Stimulated activated CD4-positive, alpha-beta T cell treated with anti-CD3 and anti-CD28 coated beads, Interleukin-1b, Interleukin-23, amount 100 ng/mL, for 24 hours (primary cell): ENCODE results near the gene SPECC1L.

Source experiments
- DNase-seq, 4 experiments: peaks; one replicate each; pipeline ENCODE4 v3.0.0-alpha.2; 2020; ENCODE audit warnings: low read depth in 4 of 4, low spot score in 1 of 4

The SPECC1L gene

DNA sequence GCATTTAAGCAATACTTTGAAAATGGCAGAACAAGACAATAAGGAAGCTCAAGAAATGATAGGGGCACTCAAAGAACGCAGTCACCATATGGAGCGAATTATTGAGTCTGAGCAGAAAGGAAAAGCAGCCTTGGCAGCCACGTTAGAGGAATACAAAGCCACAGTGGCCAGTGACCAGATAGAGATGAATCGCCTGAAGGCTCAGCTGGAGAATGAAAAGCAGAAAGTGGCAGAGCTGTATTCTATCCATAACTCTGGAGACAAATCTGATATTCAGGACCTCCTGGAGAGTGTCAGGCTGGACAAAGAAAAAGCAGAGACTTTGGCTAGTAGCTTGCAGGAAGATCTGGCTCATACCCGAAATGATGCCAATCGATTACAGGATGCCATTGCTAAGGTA is 51.9 kb downstream of the SPECC1L start:
- no peak for DNase-seq

DNA sequence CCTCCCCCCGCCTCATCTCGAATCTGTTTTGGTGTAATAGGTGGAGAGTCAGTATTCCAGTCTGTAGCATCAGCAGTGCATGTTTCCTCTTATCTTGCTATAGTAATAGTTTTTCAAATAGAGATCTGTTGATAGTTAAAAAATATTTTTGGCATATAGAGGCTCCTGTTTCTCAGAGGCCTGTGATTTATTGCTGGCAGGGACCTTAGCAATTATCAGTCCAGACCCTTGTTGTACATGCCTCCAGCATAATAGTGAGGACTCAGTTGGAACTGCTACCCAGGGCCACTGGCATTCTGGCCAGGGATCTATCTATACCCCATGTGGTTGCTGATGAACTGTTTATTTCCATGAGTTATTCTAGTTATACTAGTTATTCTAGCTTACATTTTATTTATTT is 52.6 kb downstream of the SPECC1L start:
- DNase-seq, result no peak

DNA sequence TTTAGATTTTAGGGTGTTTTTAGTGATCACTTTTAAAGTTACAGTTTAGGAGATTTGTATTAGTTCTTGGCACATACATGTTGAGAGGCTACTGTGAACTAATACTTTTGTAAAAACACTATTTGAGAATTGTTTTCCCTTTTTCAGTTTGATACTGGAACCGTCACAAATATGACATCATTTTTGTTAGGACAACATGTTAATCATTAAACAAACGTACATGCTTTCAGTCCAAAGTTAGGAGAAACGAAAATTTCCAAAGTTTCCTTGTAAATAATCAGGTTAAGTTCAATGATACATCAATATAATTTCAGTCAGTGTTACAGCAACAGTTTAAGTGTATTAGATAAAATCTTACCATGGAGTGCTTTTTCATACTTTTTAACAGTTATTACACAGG is 53.1 kb downstream of the SPECC1L start:
- DNase-seq, result no peak

DNA sequence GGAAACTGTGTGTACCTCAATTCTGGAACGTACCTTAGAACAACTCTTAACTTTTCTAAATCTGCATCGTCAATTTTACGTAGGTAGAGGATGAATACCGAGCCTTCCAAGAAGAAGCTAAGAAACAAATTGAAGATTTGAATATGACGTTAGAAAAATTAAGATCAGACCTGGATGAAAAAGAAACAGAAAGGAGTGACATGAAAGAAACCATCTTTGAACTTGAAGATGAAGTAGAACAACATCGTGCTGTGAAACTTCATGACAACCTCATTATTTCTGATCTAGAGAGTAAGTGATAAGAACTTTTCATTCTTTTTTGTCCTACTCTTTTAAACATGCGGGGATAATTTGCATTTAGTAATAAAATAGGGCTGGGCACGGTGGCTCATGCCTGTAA is 53.5 kb downstream of the SPECC1L start:
- no peak for DNase-seq

DNA sequence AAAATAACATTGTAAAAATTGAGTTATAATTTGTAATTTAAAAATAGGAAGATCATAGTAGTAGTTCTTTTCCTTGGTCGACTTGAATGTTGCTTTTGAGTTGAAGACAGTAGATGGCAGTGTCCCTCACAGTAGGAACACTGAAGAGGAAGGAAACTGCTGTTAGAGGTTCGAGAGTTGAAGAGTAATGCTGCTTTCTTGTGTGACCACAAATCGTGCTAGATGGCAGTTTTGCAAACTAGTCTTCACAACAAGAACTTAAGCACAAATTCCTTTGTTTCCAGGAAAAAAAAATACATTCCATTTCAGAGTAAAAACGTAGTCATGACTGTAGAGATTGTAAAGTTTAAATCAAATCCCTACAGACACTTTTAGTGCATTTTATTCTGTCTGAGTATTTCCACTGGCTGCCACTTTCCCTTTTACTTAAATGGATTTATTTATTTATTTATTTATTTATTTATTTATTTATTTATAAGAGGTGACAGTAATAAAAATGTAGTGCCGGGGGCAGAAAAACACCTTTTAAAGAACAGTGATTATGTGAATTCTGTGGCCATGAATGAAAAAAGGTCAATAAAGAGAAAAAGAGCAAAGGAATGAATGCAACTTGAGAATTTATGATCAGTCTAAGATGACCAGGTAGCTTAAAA is 54.6 kb downstream of the SPECC1L start:
- DNase-seq, result no peak

DNA sequence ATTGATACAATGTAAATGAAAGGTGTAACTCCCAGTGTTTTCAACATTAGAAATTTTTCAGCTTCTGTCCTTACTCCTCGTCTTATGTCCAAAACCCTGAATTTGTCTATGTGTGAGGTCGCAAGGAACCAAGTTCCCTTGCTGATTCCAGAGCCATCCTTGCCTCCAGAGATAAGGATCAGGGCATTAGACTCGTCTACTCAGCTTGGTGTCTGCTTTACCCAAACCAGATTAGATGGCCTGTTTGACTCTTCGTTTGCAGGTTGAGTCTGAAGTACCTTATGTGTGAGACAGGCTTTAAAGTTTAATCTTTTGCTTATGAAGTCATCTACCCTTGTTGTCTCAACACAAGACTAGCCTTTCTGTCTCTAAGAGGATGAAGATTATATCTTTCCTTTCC is 55.6 kb downstream of the SPECC1L start:
- DNase-seq, result no peak

DNA sequence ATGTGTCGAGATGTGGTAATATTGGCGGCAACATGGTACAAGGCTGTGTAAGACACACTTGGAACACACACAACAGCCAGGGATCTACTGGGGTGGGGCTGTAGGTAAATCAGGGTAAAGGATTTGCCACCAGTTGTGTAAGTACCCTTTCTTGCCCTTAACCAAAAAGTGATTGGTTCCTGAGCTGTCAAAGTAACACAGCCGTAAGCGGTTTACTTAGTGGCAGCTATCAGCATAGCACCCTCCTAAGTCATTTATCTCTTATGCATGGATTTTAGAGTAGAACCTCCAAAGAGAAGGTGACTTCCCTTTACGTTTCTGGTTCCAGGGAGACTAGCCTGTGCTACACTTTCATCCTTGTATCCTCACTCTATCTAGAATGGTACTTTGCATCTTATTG is 57.2 kb downstream of the SPECC1L start:
- no peak for DNase-seq

DNA sequence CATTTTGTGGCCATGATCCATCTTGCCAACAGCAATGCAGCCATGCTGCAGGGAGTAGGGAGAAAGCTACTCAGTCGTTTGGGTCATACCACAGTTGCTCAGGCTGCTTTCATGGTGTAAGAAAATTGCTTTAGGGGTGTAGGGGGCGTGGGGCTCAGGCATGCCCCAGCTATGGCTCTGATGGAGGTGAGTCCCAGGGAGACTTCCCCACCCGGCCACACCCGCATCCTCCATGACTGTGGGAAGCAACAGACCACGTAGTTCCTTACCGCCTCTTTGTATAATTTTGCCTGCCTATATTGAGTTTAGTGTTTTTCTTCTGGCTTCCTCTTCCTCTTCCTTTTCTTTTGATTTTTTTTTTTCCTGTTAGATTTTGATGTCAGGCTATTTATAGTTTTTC is 58.8 kb downstream of the SPECC1L start:
- DNase-seq, result no peak

DNA sequence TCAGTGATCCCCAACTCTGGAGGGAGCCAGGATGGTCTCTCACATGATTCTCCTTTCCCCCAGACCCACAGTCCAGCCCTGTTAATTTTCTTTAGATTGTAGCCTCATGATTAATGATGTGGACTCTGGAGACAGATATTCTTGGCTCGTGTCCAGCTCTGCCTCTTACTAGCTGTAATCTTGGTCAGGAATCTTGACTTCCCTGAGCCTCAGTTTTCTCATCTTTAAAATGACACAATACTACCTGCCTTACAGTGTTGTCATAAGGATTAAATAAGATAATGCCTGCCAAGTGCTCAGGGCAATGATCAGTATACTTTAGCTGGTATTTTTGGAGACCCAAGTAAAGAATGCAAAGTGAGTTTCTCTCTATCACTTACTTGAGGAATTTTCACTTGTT is 60.0 kb downstream of the SPECC1L start:
- no peak for DNase-seq

DNA sequence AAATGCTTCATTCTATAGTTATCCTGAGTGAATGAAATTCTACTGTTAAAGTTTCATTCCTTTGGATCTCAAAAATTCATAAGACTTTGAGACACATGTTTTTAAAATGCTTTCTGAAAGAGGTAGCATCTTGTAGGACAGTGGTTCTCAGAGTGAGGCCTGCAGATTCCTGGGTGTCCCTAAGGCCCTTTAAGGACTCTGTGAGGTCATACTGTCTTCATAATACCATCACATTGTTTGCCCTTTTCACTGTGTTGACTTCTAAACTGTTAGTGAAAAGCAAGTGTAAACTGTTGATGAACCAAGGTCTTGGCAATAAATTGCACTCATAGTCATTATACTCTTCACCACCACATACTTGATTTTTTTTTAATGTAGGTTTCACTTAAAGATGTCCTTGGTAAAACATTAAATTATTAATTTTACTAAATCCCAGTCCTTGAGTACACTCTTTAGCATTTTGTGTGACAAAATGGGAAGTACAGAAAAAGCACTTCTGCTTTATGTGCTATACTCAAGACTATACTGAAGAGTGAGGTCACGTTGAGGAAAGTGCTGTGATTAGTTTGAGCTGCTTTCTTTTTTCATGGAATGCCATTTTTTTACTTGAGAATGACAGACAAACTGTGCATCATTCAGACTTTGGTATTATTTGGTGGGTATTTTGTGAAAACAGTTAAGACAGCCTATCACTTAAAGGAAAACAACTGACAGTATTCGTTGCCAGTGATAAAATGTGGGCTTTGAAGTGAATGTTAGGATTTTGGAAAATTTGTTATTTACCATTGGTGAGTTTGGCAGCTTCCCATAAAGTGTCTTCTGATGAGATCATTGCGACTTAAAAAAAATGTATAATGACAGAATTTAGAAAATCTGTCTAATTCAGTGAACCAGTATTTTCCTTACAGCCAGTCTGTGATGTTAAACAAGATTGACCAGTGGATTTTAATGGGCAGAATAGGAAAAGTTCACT is 61.1 kb downstream of the SPECC1L start:
- no peak for DNase-seq

DNA sequence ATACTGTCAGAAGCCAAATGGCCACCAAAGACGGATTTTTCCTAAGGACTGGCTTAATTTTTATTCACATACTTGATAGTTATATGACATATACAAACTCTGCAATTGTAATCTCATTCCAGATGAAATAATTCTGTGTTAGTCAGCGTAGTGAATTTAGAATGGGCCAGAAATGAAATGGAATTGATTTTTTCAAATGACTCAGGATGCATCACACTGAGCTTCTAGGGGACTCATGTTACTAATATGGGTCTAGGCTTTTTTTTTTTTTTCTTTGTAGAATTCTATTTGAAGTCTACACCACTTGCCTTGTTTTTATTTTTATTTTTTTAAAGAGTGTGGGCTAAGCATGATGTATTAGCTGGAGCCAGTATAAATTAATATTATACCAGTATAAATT is 62.7 kb downstream of the SPECC1L start:
- DNase-seq, result no peak

DNA sequence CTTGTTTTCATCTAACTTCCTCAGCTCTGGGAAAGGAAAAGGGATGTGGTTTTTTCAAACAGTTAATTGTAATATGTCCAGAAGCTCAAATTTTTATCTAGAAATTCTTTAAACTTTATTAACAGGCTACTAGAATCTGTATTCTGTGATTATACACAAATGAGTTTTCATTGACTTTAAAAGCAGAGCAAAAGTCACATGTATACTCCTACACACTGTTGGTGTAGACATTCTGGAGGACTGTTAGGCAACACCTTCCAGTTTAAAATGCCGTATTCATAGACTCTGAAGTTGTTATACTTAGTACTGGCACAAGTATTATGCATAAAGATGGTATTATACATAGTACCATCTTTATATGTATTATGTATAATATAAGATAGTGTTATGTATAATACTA is 64.9 kb downstream of the SPECC1L start:
- DNase-seq, result no peak

DNA sequence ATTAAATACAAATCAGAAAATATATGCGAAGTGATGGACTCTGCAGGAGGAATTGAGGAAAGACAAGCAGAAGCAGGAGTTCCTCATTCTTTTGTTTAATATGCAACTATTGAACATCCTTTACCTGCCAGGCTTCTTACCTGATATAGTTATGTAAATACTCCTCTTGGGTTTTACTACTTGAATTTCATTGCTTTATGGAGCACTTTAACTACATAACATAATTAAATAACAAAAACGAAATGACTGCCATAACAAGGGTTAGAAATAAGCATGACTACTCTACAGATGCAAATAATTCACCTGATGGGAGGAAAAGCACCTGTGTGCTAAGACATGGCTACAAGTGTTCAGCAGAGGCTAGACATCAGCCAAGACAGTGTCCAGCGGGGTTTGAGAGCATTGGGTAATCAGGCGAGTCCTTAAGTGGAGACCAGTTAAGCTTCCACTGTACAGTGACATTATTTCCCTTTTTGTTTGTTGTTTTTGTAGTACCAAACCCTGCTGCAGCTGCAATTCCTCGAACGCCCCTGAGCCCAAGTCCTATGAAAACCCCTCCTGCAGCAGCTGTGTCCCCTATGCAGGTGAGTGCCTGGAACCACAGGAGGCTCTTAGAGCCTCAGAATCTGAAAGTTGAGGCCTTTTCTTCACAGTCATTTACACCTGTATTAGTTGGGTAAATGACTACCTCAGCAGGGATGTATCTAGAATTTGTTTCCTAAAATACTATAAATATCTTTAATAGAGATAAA is 67.4 kb downstream of the SPECC1L start:
- no peak for DNase-seq

DNA sequence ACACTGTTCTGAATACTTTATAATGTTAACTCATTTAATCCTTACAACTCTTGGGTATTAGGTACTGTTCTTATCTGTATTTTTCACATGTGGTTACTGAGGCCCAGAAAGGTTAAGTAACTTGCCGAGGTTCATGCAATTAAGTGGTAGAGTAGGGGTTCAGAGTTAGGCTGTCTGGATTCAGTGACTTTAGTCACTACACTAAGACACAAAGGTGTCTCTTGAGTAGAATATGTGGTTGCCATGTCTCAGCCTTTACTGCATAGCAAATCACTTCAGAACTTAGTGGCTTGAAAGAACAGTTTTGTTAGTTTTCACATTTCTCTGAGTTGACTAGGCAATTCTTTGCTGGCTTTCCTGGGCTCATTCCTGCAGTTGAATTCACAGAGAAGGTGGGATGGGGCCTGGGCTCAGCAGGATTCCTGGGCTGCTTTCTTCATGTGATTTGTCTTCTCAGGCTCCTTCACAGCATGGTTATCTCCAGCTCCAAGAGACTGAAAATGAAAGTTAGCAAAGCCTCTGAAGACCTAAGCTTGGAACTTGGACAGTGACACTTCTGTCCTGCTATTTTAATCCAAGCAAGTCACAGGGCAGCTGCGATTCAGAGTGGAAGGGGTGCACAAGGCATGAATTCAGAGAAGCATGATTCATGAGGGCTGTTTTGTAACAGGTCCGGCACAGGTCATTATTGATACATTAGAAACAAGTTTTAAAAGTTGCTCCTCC is 68.3 kb downstream of the SPECC1L start:
- DNase-seq, result no peak

DNA sequence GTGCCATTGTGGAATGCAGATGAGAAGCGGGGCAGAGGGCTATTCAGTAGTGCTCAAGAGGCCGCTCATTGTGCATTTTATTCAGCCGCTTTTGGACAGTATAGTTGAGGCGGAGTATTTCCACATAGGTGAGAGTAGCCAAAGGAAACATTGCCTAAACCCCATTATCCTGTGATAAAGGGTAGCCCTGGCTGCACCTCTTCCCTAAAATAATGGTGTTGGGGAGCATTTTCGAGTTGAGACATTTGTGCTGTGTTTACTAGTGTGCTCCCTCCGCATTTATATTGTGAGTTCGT is 68.8 kb downstream of the SPECC1L start:
- DNase-seq, result no peak

DNA sequence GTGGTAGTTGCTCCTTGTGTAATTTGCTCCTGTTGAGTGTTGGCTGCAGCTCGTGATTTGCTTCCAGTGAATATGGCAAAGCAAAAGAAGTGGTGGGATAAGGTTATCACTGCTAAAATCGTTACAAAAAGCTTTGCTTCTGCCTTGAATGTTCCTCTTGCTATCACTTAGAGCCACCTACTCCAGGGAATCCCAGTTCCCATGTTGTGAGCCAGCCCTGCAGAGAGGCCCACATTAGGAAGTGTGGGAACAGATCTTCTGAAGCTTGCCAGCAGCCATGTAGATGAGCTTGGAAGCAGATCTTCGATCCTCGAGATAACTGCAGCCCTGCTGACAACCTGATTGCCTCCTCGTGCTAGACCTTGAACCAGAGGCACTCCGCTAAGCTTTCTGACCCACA is 71.0 kb downstream of the SPECC1L start:
- no peak for DNase-seq

DNA sequence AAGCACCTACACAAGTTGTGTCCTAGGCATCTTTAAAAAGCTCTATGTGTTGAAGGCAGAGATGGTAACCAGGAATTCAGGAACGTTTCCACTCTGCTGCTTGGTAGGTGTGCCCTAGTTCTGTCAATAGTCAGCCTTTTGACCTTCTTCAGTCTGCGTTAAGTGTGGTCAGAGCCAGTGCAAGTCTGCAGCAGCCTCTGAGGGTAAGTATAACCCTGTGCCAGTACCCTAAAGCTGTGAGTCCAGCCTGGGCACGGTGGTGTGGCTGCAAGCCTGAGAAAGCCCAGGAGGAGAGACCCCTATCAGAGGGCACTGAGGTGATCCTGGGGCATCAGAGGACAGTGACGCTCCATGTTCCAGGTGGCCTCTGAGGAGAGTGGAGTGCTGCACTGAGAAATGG is 80.0 kb downstream of the SPECC1L start:
- no peak for DNase-seq

DNA sequence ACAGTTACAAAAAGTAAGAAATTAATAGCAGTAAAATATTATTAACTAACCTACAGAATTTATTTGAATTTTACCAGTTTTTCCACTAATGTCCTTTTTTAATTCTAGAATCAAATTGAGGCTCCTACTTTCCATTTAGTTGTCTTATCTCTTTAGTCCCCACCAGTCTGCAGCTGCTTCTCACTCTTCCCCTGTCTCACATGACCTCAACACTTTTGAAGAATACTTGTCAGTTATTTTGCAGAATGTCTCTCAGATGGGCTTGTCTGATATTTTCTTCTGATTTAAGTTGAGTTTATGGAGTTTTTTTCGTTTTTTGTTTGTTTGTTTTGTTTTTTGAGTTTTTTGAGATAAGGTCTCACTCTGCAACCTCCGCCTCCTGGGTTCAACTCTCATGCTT is 82.5 kb downstream of the SPECC1L start:
- DNase-seq, result no peak

DNA sequence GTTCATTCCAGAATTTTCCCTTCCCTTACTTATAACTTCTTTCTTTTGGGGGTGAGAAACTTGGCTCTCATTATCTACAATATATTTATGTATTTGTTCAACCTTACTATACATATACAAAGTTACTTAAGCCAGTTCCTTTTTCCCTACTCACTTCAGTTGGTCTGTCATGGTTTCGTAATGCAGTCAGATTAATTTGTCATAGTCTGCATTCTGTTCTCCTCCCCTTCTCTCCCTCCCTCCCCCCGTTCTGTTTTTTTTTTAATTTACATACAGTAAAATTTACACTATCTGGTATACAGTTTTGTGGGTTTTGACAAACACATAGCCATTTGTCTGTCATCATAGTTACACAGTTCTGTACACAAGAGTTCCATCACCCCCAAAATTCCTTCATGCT is 84.9 kb downstream of the SPECC1L start:
- DNase-seq, result no peak

DNA sequence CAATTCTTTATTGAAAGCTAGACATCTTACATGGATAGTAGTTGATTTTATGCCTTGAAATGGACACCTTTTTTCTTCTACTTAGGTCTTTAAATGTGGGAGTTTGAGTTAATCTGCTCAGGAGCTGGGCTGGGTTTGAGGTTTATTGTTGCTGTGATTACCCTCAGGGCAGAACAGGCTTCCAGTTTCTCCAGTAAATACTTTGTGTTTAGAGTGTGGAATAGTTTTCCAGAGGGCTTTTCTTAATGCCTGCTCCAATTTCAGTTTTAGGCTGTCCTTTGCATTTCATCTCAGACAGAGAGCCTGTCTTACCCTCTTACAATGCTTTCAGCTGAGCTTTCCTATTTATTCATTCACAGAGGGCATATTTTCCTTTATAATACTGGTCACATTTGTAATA is 86.9 kb downstream of the SPECC1L start:
- no peak for DNase-seq

DNA sequence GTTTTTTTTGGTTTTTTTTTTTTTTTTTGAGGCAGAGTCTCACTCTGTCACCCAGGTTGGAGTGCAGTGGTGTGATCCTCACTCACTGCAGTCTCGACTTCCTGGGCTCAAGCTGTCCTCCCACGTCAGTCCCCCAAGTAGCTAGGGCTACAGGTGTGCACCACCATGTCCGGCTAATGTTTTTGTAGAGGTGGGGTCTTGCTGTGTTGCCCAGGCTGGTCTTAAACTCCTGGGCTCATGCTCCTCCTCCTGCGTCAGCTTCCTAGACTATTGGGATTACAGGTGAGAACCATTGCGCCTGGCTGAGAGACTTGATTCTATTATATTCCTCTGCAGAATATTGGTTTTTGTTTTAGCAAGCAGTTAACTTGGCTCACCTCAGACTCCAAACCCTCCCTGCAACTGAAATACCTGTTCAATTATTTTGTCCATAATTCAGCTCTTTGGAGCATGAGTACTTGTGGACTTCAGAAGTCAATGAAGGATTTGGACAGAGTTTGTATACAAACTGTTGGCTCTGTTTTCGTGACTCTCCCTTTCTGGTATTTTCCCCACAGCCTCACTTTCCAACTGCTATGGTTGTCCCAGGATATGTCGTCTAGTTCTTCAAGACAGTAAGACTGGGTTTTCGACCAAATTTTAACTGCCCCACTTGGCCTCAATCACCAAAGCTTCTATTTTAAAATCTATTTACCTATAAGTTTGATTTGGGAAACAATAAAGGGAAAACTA is 87.6 kb downstream of the SPECC1L start:
- no peak for DNase-seq
